ENCODE results near the gene ENPP3.

DNA sequence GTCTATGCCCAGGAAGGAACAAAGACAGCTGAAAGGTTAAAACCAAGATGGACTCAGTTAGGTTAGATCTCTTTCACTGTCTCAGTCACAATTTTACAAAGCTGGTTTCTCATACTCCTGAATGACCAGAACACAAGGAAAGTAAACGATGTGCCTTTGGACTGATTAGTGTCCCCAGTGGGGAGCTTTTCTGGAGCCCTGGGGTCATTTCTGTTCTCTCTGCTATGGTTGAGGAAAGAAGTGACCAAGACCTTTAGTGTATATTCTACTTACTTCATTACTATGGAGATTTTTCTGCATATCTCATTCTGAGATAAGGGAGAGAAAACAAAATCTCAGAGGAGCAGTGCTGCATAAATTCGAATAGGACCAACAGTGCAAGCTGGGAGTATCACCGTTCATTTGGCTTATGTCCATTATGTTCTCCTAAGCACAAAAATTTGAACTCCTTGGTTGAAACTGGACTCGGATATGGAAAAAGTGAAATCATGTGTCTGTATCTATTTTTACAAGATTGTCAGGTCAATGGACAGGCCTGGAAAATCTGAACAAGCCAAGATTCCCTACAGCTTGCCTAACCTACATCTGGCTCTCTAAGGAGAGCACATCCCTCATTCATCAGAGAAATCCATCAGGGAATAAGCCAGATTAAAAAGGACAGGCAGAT, 136.3 kb downstream of the ENPP3 start:
- TF ChIP-seq CDX4 (CRISPR knock-in tag; IDR thresholded peaks at IDR 0.05; ENCODE audit: borderline replicate concordance) (no peak), E2F1 (CRISPR knock-in tag; IDR thresholded peaks at IDR 0.05) (no peak), ESRRA (CRISPR knock-in tag; IDR thresholded peaks at IDR 0.05; ENCODE audit: borderline replicate concordance) (no peak), TCF7 (CRISPR knock-in tag; IDR thresholded peaks at IDR 0.05; ENCODE audit: low read depth) (no peak), FOXP1 (CRISPR knock-in tag; IDR thresholded peaks at IDR 0.05; ENCODE audit: borderline replicate concordance) (no peak), ZNF317 (CRISPR knock-in tag; IDR thresholded peaks at IDR 0.05; ENCODE audit: borderline replicate concordance, low read depth) (no peak)
- TF ChIP-seq, protein P1, sequence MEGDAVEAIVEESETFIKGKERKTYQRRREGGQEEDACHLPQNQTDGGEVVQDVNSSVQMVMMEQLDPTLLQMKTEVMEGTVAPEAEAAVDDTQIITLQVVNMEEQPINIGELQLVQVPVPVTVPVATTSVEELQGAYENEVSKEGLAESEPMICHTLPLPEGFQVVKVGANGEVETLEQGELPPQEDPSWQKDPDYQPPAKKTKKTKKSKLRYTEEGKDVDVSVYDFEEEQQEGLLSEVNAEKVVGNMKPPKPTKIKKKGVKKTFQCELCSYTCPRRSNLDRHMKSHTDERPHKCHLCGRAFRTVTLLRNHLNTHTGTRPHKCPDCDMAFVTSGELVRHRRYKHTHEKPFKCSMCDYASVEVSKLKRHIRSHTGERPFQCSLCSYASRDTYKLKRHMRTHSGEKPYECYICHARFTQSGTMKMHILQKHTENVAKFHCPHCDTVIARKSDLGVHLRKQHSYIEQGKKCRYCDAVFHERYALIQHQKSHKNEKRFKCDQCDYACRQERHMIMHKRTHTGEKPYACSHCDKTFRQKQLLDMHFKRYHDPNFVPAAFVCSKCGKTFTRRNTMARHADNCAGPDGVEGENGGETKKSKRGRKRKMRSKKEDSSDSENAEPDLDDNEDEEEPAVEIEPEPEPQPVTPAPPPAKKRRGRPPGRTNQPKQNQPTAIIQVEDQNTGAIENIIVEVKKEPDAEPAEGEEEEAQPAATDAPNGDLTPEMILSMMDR (IDR thresholded peaks at IDR 0.05) = no peak
- TF ChIP-seq, protein P2, sequence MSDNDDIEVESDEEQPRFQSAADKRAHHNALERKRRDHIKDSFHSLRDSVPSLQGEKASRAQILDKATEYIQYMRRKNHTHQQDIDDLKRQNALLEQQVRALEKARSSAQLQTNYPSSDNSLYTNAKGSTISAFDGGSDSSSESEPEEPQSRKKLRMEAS (CRISPR knock-in tag; IDR thresholded peaks at IDR 0.05) = no peak

All from WTC11 (cell line).